Globus pallidus (tissue), 1 donor: ENCODE results near the gene PTGER1.
"Not testable (repeated sequence)": the region's sequence is repeated elsewhere in the genome, so short reads cannot be mapped to it uniquely, and the experiment has no call there.

ENCODE experiments used
- DNase-seq: peaks from one replicate; pipeline ENCODE4 v3.0.0-alpha.2; 2015; ENCODE audit warnings: low spot score

PTGER1 gene

GRCh38 chr19:14473978-14474578 lies 1.1 kb downstream of the PTGER1 start:
- DNase-seq, result no peak

DNA sequence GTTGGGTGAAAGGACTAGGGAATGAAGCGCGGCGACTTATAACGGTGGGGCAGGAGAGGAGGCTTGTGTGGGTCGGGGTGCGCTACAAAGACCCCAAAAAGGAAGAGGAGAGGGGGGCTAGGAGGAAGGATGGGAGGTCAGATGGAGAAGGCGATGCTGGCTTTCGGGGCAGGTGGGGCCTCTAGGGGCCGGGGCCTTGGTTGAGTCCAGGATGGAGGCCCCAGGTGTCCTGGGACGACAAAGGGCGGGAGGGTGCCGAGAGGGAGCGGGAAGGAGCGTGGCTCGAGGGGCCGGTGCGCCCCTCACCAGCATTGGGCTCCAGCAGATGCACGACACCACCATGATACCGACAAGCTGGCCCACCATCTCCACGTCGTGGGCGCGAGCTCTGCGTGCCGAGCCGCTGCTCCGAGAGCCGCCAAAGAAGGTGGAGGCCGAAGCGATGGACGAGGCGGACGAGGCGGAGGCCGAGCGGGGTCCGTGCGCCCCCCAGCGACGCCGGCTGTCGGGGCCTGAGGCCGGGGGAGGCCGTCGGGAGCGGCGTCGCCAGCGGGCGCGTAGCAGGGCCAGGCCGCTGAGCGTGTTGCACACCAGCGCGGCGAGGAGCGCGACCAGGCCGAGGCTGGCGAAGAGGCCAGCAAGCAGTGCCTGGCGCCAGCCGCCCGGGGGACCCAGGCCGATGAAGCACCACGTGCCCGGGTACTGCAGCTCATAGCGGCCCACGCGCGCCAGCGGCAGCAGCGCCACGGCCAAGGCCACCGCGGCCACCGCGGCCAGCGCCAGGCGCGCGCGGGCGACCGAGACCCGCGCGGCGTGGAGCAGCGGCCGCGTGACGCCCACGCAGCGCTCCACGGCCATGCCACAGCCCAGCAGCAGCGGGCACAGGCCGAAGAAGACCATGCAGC lies 1.8 kb downstream of the PTGER1 start:
- DNase-seq, result no peak

- no peak for DNase-seq
These were observed 2.8 kb downstream of the PTGER1 start for GRCh38 chr19:14472202-14472938.

GRCh38 chr19:14471436-14472187 lies 3.5 kb downstream of the PTGER1 start:
- no peak for DNase-seq

- no peak for DNase-seq
These were observed 4.9 kb downstream of the PTGER1 start for GRCh38 chr19:14470031-14470876.

- no peak for DNase-seq
These were observed 7.3 kb downstream of the PTGER1 start for GRCh38 chr19:14467816-14468215.

- no peak for DNase-seq
These were observed 7.8 kb downstream of the PTGER1 start for GRCh38 chr19:14467391-14467790.

DNA sequence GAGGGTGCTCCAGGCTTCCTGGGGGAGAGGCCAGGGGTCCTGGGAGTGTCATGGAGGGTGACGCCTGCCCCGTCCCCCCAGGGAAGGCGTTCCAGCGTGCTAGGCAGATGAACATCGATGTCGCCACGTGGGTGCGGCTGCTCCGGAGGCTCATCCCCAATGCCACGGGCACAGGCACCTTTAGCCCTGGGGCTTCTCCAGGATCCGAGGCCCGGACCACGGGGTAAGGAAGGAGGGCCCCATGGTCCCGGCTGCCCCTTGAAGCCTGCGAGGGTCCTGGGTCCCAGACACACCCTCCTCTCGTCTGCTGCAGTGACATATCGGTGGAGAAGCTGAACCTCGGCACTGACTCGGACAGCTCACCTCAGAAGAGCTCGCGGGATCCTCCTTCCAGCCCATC lies 11.4 kb downstream of the PTGER1 start:
- DNase-seq, result no peak

DNA sequence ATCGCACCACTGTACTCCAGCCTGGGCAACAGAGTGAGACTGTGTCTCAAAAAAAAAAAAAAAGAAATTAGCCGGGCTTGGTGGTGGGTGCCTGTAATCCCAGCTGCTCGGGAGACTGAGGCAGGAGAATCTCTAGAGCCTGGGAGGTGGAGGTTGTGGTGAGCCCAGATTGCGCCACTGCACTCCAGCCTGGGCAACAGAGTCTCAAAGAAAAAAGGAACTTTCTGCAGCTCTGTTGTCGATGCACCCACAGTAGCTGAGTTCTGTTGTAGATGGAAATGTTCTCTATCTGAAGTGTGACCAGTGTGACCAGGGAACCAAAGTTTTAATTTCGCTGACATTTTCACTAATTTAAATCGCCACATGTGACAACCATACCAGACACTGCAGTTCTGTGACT lies 12.8 kb downstream of the PTGER1 start:
- DNase-seq, result not testable (repeated sequence)

DNA sequence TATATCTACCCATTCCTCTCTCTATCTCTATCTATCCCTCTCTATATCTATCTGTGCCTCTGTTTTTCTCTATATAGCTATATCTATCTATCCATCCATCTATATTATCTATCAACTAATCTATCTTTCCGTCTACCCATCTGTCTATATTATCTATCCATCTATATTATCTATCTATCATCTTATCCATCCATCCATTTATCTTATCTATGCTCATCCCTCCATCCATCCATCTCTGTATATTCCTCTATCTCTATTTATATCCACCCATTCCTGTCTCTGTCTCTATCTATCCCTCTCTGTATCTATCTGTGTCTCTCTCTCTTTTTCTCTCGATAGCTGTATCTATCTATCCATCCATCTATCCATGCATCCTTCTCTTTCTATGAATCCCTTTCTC lies 14.2 kb downstream of the PTGER1 start:
- no peak for DNase-seq

- no peak for DNase-seq
These were observed 15.5 kb downstream of the PTGER1 start for GRCh38 chr19:14459703-14460102.

- DNase-seq, result not testable (repeated sequence)
These were observed 22.9 kb downstream of the PTGER1 start for GRCh38 chr19:14452303-14452702.

- DNase-seq, result no peak
These were observed 24.3 kb downstream of the PTGER1 start for GRCh38 chr19:14450876-14451275.

DNA sequence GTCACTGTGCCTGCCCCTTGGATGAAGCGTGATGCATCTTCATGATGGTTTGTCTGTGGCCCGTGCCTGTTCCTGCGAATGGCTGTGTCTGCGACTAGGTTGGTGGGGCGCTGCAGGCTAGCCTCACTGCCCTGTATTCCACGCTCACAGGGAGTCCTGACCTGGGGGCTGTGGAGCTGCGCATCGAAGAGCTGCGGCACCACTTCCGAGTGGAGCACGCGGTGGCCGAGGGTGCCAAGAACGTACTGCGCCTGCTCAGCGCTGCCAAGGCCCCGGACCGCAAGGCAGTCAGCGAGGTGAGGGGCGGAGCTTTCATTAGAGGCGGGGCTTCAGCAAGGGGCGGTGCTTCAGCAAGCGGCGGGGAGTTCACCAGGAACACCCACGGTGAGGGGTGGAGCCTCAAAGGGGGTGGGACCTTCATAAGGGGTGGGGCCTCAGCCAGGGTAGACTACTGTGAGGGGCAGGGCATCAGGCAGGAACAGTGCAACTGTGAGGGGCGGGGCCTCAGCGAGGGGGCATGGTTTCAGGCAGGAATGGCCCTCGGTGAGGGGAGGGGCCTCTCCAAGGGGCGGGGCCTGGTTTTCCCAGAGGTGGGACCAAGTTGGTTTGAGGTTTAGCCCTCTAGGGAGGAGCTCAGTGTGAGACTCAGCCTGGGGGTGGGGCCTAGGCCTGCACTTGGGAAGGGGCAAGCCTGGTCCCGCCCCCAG lies 24.8 kb downstream of the PTGER1 start:
- no peak for DNase-seq

DNA sequence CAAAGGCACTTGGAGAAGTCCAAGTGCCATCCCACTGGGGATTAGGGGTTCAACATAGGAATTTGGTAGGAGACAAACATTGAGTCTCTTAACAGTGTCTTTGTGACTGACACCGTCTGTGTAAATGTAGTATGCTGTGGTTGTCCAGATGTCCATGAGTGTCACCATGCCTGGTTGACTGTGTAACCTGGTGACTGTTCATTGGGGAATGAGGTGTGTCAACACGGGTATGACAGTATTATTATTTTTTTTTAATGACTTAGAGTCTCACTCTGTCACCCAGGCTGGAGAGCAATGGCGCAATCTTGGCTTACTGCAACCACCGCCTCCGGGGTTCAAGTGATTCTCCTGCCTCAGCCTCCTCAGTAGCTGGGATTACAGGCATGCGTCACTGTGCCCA lies 25.8 kb downstream of the PTGER1 start:
- no peak for DNase-seq

DNA sequence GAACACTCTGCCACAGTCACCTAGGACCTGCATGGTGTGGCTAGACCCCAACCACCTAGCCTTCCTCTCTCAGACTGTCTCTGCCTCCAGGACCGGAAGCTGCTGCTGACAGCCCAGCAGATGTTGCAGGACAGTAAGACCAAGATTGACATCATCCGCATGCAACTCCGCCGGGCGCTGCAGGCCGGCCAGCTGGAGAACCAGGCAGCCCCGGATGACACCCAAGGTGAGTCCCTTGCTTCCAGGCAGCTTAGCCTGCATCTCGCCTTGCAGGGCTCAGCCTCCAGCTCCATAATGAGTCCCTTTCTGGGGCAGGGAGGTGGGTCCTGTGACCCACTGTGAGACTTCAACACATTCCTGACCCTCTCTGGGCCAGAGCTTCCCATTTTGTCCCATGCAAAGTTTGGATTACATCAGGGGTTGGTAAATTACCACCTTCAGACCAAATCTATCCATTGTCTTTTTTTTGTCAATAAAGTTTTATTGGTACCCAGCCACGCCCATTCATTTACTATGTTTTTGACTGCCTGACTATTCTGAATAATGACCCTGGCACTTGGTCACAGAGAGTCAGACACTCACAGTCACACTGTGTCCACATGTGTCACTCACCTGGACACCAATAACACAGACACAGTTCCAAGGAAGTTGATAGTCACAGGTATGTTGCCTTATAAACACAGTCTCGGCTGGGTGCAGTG lies 28.7 kb downstream of the PTGER1 start:
- DNase-seq, result no peak

GRCh38 chr19:14443632-14444216 lies 31.4 kb downstream of the PTGER1 start:
- DNase-seq, result no peak

GRCh38 chr19:14442891-14443631 lies 32.1 kb downstream of the PTGER1 start:
- DNase-seq, result no peak
